ENCODE data around the gene TMEM140.

GRCh38 chr7:135160098-135160857, 12.4 kb downstream of the TMEM140 start:
- TF ChIP-seq POLR2A (IDR thresholded peaks at IDR 0.05) = no peak
- TF ChIP-seq, protein P1, sequence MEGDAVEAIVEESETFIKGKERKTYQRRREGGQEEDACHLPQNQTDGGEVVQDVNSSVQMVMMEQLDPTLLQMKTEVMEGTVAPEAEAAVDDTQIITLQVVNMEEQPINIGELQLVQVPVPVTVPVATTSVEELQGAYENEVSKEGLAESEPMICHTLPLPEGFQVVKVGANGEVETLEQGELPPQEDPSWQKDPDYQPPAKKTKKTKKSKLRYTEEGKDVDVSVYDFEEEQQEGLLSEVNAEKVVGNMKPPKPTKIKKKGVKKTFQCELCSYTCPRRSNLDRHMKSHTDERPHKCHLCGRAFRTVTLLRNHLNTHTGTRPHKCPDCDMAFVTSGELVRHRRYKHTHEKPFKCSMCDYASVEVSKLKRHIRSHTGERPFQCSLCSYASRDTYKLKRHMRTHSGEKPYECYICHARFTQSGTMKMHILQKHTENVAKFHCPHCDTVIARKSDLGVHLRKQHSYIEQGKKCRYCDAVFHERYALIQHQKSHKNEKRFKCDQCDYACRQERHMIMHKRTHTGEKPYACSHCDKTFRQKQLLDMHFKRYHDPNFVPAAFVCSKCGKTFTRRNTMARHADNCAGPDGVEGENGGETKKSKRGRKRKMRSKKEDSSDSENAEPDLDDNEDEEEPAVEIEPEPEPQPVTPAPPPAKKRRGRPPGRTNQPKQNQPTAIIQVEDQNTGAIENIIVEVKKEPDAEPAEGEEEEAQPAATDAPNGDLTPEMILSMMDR (IDR thresholded peaks at IDR 0.05) = no peak
